CD4-positive, alpha-beta T cell treated with Interleukin-17A for 1 hour (primary cell): Measurements from ENCODE around the gene TMEM203.

ENCODE experiments used
- DNase-seq: peaks from one replicate; pipeline ENCODE4 v3.0.0-alpha.2; 2020

Gene TMEM203

DNA sequence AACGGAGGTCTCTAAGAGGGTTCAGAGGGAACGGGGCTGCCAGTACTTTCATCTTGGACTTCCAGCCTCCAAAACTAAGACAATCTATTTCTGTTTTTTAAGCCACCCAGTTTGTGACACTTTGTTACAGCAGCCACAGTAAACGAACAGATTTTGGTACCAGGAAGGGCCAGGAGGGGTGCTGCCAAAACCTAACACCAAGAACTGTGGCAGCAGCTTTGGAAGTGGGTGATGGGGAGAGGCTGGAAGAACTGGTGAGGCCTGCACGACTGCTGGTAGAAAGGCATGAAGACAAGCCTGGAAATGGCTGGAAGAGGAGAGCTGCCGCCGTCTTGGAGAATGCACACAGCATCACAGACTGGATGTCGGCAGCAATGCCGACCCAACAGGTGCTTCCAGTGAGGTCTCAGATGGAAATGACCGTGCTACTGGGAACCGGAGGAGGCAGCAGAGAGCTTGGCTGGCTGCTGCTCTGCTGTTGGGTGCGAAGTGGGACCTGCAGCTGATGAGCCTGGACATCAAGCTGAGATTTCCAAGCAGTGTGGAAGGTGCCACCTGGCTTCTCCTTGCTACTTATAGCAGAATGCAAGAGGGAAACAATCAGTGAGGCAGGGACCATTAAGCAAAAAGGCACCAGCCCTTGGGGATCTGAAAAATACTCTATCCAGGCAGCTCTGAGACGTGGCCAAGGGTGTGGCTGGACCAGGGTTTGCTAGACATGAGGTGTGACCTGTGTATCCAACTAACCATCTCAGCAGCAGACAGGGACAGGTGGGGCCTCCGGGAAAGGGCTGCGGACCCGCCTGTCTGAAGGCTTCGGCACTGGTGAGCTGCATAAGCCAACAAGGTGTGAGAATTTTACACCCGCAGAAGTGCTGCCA is 28.9 kb downstream of the TMEM203 start:
- peak; percentile 32 for DNase-seq

DNA sequence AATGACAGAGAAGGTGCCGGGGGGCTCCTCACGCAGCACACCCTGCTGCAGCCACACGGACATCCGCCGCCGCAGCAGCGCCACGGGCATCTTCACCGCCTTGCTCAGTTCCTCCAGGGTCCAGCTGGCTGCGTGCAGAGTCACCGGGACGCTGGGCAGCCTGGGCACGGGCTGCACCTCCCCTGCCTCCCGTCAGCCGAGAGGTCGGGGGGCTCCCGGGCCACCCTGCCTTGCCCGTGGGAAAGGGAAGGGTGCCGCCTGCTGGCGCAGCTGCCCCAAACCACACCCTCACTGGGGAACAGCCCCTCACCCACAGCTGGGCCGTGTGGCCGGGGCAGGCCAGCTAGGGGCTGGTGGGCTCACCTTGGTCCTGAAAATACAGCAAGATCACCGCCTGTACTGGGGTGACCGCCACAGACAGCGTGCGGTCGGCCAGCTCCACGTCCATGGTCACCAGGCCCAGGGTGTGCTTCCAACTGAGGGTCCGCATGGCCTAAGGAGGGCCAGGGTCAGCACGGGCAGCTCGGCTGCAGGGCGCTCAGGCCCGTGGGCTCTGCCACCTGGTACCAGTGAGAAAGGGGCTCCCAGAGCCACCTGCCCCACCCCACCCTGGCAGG is 30.0 kb downstream of the TMEM203 start:
- DNase-seq: no peak

DNA sequence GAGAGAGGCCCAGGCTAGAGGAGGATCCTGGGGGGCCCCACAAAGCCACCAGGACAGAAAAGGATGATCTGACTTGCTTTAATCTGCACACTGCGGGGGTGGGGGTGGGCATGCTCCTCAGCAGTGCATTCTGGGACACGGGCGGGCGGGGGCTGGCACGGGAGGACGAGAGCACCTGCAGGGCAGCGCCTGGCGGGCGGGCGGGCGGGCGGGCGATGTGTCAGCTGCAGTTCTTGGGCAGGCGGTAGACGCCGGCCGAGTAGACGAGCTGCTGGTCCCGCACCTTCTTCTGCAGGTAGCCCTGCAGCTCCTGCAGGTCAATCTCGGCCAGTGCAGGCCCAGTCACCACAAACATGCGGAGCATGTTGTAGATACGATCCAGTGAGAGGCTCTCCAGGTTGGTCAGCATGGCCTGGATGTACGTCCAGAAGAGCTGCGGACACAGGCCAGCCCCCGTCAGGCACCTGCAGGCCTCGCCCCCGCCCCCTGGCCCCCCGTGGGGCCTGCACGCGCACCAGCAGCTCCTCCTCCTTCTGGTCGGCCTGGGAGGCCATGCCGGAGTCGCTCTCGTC is 30.6 kb downstream of the TMEM203 start:
- no peak for DNase-seq

GRCh38 chr9:137173796-137174664 is 31.4 kb downstream of the TMEM203 start:
- DNase-seq: no peak

GRCh38 chr9:137172901-137173795 is 32.3 kb downstream of the TMEM203 start:
- DNase-seq: no peak

- DNase-seq: no peak
Measured at GRCh38 chr9:137171149-137171900, 34.1 kb downstream of the TMEM203 start.

GRCh38 chr9:137170486-137171148 is 34.8 kb downstream of the TMEM203 start:
- no peak for DNase-seq

- DNase-seq: no peak
Measured at GRCh38 chr9:137169896-137170358, 35.5 kb downstream of the TMEM203 start, which contains the start of gene LRRC26. LRRC26 (minus strand) TSS chr9:137170051; CDS start chr9:137169943, 108 bp downstream.

GRCh38 chr9:137168904-137169856 is 36.3 kb downstream of the TMEM203 start:
- DNase-seq: no peak

GRCh38 chr9:137168573-137168903 is 36.9 kb downstream of the TMEM203 start:
- DNase-seq: no peak

DNA sequence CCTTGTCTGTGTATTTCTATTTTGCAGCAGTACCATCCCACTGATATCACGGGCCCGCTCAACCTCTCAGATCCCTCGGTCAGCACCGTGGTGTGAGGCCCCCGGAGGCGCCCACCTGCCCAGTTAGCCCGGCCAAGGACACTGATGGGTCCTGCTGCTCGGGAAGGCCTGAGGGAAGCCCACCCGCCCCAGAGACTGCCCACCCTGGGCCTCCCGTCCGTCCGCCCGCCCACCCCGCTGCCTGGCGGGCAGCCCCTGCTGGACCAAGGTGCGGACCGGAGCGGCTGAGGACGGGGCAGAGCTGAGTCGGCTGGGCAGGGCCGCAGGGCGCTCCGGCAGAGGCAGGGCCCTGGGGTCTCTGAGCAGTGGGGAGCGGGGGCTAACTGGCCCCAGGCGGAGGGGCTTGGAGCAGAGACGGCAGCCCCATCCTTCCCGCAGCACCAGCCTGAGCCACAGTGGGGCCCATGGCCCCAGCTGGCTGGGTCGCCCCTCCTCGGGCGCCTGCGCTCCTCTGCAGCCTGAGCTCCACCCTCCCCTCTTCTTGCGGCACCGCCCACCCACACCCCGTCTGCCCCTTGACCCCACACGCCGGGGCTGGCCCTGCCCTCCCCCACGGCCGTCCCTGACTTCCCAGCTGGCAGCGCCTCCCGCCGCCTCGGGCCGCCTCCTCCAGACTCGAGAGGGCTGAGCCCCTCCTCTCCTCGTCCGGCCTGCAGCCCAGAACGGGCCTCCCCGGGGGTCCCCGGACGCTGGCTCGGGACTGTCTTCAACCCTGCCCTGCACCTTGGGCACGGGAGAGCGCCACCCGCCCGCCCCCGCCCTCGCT is 37.5 kb downstream of the TMEM203 start:
- DNase-seq: no peak

- no peak for DNase-seq
Measured at GRCh38 chr9:137167277-137167746, 38.1 kb downstream of the TMEM203 start.

DNA sequence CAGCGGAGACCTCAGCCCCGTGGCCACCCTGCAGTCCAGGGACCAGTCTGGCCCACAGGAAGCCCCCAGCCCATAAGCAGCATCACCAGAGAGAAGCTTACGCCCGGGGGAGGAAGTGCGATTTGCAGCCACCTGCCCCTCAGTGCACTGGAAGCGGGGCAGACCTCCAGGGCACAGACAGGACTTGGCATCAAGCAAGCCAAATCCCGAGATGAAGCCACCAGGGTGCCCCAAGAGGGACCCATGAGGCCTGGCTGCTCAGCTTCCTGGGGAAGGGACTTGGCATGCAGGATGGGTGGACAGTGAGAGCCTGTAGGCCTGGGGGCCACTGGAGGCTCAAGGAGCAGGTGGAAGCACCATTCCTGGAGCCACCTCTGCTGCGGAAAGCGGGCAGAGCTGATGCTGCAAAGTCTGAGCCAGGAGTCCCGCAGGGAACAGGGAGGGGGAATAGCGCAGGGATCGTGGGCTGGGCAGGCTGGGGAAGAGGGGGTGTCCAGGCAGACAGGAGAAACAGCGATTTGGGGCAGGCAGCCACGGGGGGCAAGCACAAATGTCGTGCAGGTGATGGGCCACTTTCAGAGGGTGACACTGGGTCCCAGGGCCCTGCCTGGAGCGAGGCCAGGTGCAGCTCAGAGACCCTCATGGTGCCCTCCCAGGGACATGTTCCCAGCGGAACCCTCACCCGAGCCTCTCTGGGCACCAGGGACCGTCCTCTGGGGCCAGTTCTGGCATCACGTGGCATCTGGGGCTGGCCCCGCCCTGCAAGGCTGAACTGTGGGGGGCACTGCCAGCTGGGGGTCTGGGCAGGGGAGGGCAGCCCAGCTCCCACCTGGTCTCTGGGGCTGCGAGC is 38.8 kb downstream of the TMEM203 start:
- DNase-seq: no peak

GRCh38 chr9:137165250-137165836 is 40.1 kb downstream of the TMEM203 start:
- DNase-seq: no peak

DNA sequence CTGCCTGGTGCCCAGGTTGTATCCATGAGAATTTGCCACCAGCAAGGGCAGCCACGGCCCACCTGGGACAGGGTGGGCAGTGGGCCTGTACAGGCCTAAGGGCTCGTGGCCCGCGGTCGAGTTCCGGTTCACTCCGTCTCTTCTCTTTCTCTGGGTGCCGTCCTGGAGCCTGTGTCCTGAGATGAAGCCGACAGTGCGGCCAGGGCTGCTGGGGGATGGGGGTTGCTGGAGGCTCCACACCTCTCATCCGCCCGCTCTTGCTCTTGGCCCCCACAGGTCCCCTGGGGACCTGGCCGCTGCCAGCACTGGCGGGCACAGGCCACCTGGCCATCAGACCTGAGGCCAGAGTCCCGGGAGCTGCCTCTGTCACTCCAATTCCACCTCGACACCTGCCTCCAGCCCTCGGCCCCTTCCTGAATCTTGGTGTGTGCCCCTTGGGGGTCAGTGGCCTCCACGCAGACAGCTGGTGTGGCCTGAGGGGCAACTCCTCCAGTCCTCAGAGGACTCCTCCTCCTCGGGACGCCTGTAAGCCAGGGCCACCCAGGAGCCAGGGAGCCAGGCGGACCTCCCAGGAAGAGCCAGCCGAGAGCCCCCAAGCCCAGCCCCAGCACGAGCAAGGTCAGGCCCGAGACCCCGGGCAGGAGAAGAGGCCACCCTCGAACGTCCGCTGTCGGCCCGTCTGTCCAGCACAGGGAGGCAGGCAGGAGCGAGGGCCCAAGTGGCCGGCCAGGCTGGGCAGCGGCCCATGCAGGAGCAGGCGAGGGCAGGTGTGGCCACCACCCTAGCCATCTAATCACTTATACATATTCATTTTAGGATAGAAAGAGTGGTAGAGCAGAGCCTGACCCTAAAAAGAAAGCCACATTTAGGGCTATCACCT is 40.8 kb downstream of the TMEM203 start:
- DNase-seq: no peak

DNA sequence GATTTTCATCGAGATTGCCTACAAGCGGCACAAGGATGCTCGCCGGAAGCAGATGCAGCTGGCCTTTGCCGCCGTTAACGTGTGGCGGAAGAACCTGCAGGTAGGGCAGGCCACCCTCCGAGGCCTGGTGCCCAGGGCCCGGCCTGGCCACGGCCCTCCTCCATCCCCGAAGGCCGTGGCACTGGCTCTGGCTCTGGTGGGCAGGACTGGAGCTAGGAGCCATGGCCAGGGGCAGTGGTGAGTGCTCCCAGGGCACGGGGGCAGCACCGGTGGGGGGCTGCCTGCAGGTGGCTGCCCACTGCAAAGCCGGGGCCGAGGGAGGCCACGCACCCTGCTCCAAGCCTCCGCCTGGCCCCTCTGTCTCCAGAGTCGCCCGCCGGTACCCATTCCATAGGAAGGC is 41.6 kb downstream of the TMEM203 start:
- DNase-seq: no peak
